ENCODE data around the gene IP6K1. TPM values are rescaled to one million over a fixed set of nuclear protein-coding genes. Genes with fewer than 3 reads are reported as not detected.
"Not testable (repeated sequence)": the region's sequence is repeated elsewhere in the genome, so short reads cannot be mapped to it uniquely, and the experiment has no call there.

IP6K1 gene
- total RNA-seq, 1 donor from 2014 or later = 37.5 TPM

- TF ChIP-seq CTCF (IDR thresholded peaks at IDR 0.05) = no peak
- peak overlapping the region; percentile 99 for H3K4me3 ChIP-seq
- ATAC-seq (peak; percentile 52 to 69), DNase-seq (no peak)
- H3K9me3 ChIP-seq = no peaks in the 10 kb centered on the region
- intact Hi-C loops (cut with DNase I) = no loop called here
- peaks cover 46% of the 10 kb centered on the region for H3K4me1 ChIP-seq
- H3K36me3 ChIP-seq = peaks cover 29% of the 10 kb centered on the region
- no peaks in the 10 kb centered on the region for H3K27me3 ChIP-seq (ENCODE audit: low read depth)
- peak overlapping the region; percentile 95 for H3K27ac ChIP-seq
These were observed 581 bp downstream of the IP6K1 start for GRCh38 chr3:49785565-49786356.

- H3K27ac ChIP-seq; H3K4me3 ChIP-seq; H3K27me3 ChIP-seq (ENCODE audit: low read depth); intact Hi-C loops (cut with DNase I); DNase-seq; ATAC-seq; H3K9me3 ChIP-seq: not testable (repeated sequence)
- H3K36me3 ChIP-seq = peaks cover 39% of the 10 kb centered on the region
- peaks cover 55% of the 10 kb centered on the region for H3K4me1 ChIP-seq
These were observed 4.1 kb downstream of the IP6K1 start for GRCh38 chr3:49782277-49782676.

- no peak for TF ChIP-seq CTCF (IDR thresholded peaks at IDR 0.05)
- no peak overlapping the region for H3K4me3 ChIP-seq
- ATAC-seq (no peak), DNase-seq (no peak)
- H3K9me3 ChIP-seq = no peaks in the 10 kb centered on the region
- H3K27me3 ChIP-seq (ENCODE audit: low read depth) = no peaks in the 10 kb centered on the region
- H3K4me1 ChIP-seq = peaks cover 49% of the 10 kb centered on the region
- peaks cover 46% of the 10 kb centered on the region for H3K36me3 ChIP-seq
- intact Hi-C loops (cut with DNase I) = no loop called here
- no peak overlapping the region for H3K27ac ChIP-seq
These were observed 4.7 kb downstream of the IP6K1 start for GRCh38 chr3:49781415-49782199.

- peaks cover 49% of the 10 kb centered on the region for H3K4me1 ChIP-seq
- H3K4me3 ChIP-seq; H3K27me3 ChIP-seq (ENCODE audit: low read depth); intact Hi-C loops (cut with DNase I); H3K27ac ChIP-seq; H3K9me3 ChIP-seq; DNase-seq; ATAC-seq: not testable (repeated sequence)
- H3K36me3 ChIP-seq = peaks cover 46% of the 10 kb centered on the region
These were observed 5.4 kb downstream of the IP6K1 start for GRCh38 chr3:49780975-49781365.

- Histone ChIP-seq H3K36me3 (peaks cover 51% of the 10 kb centered on the region), H3K27ac (no peak overlapping the region), H3K27me3 (ENCODE audit: low read depth) (no peaks in the 10 kb centered on the region), H3K4me3 (no peak overlapping the region), H3K9me3 (no peaks in the 10 kb centered on the region), H3K4me1 (peaks cover 44% of the 10 kb centered on the region)
- DNase-seq (no peak), ATAC-seq (peak in 1 of 2 donors; percentile 43)
- intact Hi-C loops (cut with DNase I) = no loop called here
- no peak for TF ChIP-seq CTCF (IDR thresholded peaks at IDR 0.05)
These were observed 6.0 kb downstream of the IP6K1 start for GRCh38 chr3:49780080-49780974.

All from lower lobe of right lung (tissue), 2 donors.